ENCODE results near the gene DEPDC4. TPM values are rescaled to one million over a fixed set of nuclear protein-coding genes. Genes with fewer than 3 reads are reported as not detected.

DEPDC4 gene
- total RNA-seq, 4 donors from 2014 or later: 1.2 TPM; not detected in 3

DNA sequence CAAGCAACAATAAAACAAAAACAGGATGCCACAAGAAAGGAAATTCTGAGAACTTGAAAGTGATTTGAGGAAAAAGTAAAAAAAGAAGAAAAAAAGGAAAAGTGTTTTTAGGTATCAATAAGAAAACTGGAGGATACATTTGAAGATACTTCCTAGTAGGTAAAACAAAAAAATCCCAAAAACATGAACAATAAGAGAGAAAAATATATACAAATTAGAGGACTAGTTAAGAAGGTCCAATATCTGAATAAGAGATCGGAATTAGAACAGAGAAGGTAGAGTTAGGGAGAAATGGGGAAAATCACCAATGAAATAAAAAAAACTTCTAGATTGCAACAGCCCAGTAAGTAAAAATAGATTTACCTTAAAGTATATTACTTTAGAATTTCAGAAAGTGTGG lies 8.8 kb downstream of the DEPDC4 start:
- 100% methylated on average over 1 of the region's 1 CpG for WGBS, 2 donors
- H3K36me3 ChIP-seq: no peaks in the 10 kb centered on the region
- TF ChIP-seq CTCF (IDR thresholded peaks at IDR 0.05): no peak
- TF ChIP-seq POLR2A (IDR thresholded peaks at IDR 0.05): no peak
- no peak for TF ChIP-seq EP300 (IDR thresholded peaks at IDR 0.05)
- H3K27ac ChIP-seq: no peak overlapping the region
- DNase-seq (ENCODE audit: low spot score in 2 of 2): no peak
- no peak overlapping the region for H3K4me3 ChIP-seq
- H3K27me3 ChIP-seq: no peaks in the 10 kb centered on the region
- no peaks in the 10 kb centered on the region for H3K9me3 ChIP-seq
- no peaks in the 10 kb centered on the region for H3K4me1 ChIP-seq

DNA sequence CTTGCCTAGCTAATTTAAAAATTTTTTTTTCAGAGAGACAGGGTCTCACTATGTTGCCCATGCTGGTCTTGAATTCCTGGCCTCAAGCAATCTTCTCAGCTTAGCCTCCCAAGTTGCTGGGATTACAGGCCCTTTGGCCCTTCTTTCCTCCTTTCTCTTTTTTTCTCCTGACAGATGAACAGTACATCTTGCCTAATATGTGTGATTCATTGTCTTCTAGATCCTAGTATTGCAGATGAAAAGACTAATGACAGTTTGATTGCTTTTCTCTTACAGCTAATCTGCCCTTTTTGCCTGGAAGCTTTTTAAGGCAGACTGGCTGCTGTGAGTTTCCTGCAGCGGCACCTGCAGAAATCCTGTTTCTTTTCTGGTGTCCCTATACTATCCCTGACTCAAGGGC lies 12.0 kb downstream of the DEPDC4 start:
- no peak overlapping the region for H3K4me3 ChIP-seq
- no peaks in the 10 kb centered on the region for H3K4me1 ChIP-seq
- no peaks in the 10 kb centered on the region for H3K9me3 ChIP-seq
- DNase-seq (ENCODE audit: low spot score in 2 of 2): no peak
- H3K27ac ChIP-seq: no peak overlapping the region
- WGBS, 2 donors: 83 to 85% methylated on average over 1 of the region's 1 CpG
- TF ChIP-seq EP300 (IDR thresholded peaks at IDR 0.05): no peak
- TF ChIP-seq CTCF (IDR thresholded peaks at IDR 0.05): no peak
- TF ChIP-seq POLR2A (IDR thresholded peaks at IDR 0.05): no peak
- H3K36me3 ChIP-seq: no peaks in the 10 kb centered on the region
- H3K27me3 ChIP-seq: no peaks in the 10 kb centered on the region

DNA sequence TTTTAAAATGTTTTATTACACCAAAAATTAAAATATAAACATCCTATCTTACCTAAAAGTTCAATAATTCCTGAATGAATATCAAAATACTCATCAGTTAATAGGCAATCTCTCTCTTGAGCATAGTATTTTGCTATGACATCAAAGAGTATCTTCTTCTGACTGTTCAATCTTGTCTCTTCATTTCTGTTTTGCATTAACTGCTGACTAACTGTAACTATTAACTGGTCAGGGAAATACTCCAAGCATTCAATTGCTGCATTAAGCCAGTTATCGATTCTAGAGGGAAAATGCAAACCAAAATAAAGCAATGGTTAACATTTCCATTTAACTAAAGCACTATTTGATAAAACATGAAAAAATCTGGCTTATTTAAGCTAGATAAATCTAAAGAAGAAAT lies 13.4 kb downstream of the DEPDC4 start:
- H3K27ac ChIP-seq: no peak overlapping the region
- 96 to 97% methylated on average over 1 of the region's 1 CpG for WGBS, 2 donors
- no peak for DNase-seq (ENCODE audit: low spot score in 2 of 2)
- H3K9me3 ChIP-seq: no peaks in the 10 kb centered on the region
- H3K4me3 ChIP-seq: no peak overlapping the region
- TF ChIP-seq EP300 (IDR thresholded peaks at IDR 0.05) (no peak), CTCF (IDR thresholded peaks at IDR 0.05) (no peak), POLR2A (IDR thresholded peaks at IDR 0.05) (no peak)
- H3K27me3 ChIP-seq: no peaks in the 10 kb centered on the region
- H3K36me3 ChIP-seq: no peaks in the 10 kb centered on the region
- no peaks in the 10 kb centered on the region for H3K4me1 ChIP-seq

- no peak overlapping the region for H3K27ac ChIP-seq
- 78 to 91% methylated on average over 2 of the region's 2 CpGs for WGBS, 2 donors
- no peak for DNase-seq (ENCODE audit: low spot score in 2 of 2)
- no peaks in the 10 kb centered on the region for H3K4me1 ChIP-seq
- no peaks in the 10 kb centered on the region for H3K36me3 ChIP-seq
- TF ChIP-seq EP300 (IDR thresholded peaks at IDR 0.05): no peak
- no peak for TF ChIP-seq POLR2A (IDR thresholded peaks at IDR 0.05)
- no peak for TF ChIP-seq CTCF (IDR thresholded peaks at IDR 0.05)
- no peak overlapping the region for H3K4me3 ChIP-seq
- no peaks in the 10 kb centered on the region for H3K27me3 ChIP-seq
- no peaks in the 10 kb centered on the region for H3K9me3 ChIP-seq
Observed at GRCh38 chr12:100251917-100252316, 15.0 kb downstream of the DEPDC4 start.

DNA sequence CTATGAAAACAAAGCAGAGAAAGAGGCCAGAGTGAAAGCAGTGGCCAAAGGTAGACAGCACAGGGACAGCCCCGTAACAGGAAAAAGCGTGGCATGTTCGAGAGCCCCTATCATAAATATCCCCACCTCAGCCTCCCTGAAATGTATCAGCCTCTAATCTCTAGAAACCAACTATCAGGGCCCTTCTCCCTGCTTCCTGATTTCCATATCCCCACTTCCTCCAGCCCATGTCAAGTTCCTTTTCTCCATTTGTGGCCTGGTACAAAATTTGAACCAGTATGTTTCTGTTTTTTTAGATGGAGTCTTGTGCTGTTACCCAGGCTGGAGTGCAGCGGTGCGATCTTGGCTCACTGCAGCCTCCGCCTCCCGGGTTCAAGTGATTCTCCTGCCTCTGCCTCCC lies 16.9 kb downstream of the DEPDC4 start:
- no peak for TF ChIP-seq CTCF (IDR thresholded peaks at IDR 0.05)
- TF ChIP-seq POLR2A (IDR thresholded peaks at IDR 0.05): no peak
- TF ChIP-seq EP300 (IDR thresholded peaks at IDR 0.05): no peak
- Histone ChIP-seq H3K4me1 (no peaks in the 10 kb centered on the region), H3K27me3 (no peaks in the 10 kb centered on the region), H3K36me3 (no peaks in the 10 kb centered on the region), H3K27ac (no peak overlapping the region), H3K9me3 (no peaks in the 10 kb centered on the region), H3K4me3 (no peak overlapping the region)
- no peak for DNase-seq (ENCODE audit: low spot score in 2 of 2)
- 92 to 93% methylated on average over 7 of the region's 7 CpGs for WGBS, 2 donors

All from tibial nerve (tissue), 4 donors.